Brain microvascular endothelial cell (primary cell): ENCODE data around the gene LGI4.
A peak's percentile ranks its signal among the peaks of the same experiment; 100 is the strongest.

ENCODE experiments used
- DNase-seq: peaks from one replicate; pipeline ENCODE4 v3.0.0-alpha.2; 2020
- H3K27ac ChIP-seq: fragments of 250-450 bp; sonication (Bioruptor Pico); 2 replicates; pipeline ENCODE4 v1.5.1; 2020; ENCODE audit warnings: mild to moderate bottlenecking, moderate library complexity
- H3K27me3 ChIP-seq: fragments of 250-450 bp; sonication (Bioruptor Pico); replicated peaks from 2 replicates; pipeline ENCODE4 v1.5.1; 2020; ENCODE audit warnings: mild to moderate bottlenecking
- H3K36me3 ChIP-seq: fragments of 250-450 bp; sonication (Bioruptor Pico); replicated peaks from 2 replicates; pipeline ENCODE4 v1.5.1; 2020; ENCODE audit warnings: mild to moderate bottlenecking
- H3K4me3 ChIP-seq: 2 replicates; pipeline ENCODE4 v1.5.1; 2011; ENCODE audit warnings: low read depth, mild to moderate bottlenecking, control low read depth, low read length, moderate library complexity
- CTCF ChIP-seq: IDR thresholded peaks from 2 replicates; pipeline ENCODE4 v1.5.1; 2011; ENCODE audit warnings: low read depth, mild to moderate bottlenecking, moderate library complexity, low read length, control low read depth, inconsistent platforms; ENCODE audit errors: missing control alignments
- in situ Hi-C: cut with HindIII; loops from 2 replicates; pipeline ENCODE4 v1.10.0; 2017; ENCODE audit warnings: low sequenced_read_pairs, low pct_ligation_motif_present

LGI4 gene

GRCh38 chr19:35093941-35094647 is 40.8 kb downstream of the LGI4 start:
- Histone ChIP-seq H3K36me3 (no peaks in the 10 kb centered on the region), H3K4me3 (no peak overlapping the region), H3K27me3 (no peaks in the 10 kb centered on the region), H3K27ac (no peak overlapping the region)
- no peak for DNase-seq
- no peak for TF ChIP-seq CTCF
- in situ Hi-C loops: no loop called here

GRCh38 chr19:35093430-35093829 is 41.4 kb downstream of the LGI4 start:
- Histone ChIP-seq H3K36me3 (no peaks in the 10 kb centered on the region), H3K27me3 (no peaks in the 10 kb centered on the region), H3K27ac (no peak overlapping the region), H3K4me3 (no peak overlapping the region)
- no peak for DNase-seq
- in situ Hi-C loops: no loop called here
- TF ChIP-seq CTCF: no peak

- in situ Hi-C loops: no loop called here
- peak; percentile 71 for TF ChIP-seq CTCF
- no peak overlapping the region for H3K4me3 ChIP-seq
Measured at GRCh38 chr19:35090506-35091214, 44.2 kb downstream of the LGI4 start.

GRCh38 chr19:35090160-35090505 is 44.7 kb downstream of the LGI4 start:
- H3K36me3 ChIP-seq: no peaks in the 10 kb centered on the region
- in situ Hi-C loops: no loop called here
- H3K27ac ChIP-seq: no peak overlapping the region
- TF ChIP-seq CTCF: no peak
- no peak overlapping the region for H3K4me3 ChIP-seq
- H3K27me3 ChIP-seq: no peaks in the 10 kb centered on the region
- no peak for DNase-seq

More at GRCh38 chr19:35090506-35091214, 44.2 kb downstream of the LGI4 start:
- DNase-seq: peak; percentile 49
- Histone ChIP-seq H3K36me3 (no peaks in the 10 kb centered on the region), H3K27me3 (no peaks in the 10 kb centered on the region), H3K27ac (no peak overlapping the region)

- TF ChIP-seq CTCF: no peak
- Histone ChIP-seq H3K27me3 (no peaks in the 10 kb centered on the region), H3K4me3 (no peak overlapping the region), H3K36me3 (no peaks in the 10 kb centered on the region), H3K27ac (no peak overlapping the region)
- DNase-seq: no peak
- in situ Hi-C loops: no loop called here
Measured at GRCh38 chr19:35089554-35089953, 45.3 kb downstream of the LGI4 start.
